AG04450 (cell line): ENCODE results near the gene E4F1. TPM values are rescaled to one million over a fixed set of nuclear protein-coding genes. Genes with fewer than 3 reads are reported as not detected.

ENCODE experiments used
- CTCF ChIA-PET: fragments of 300-600, 350-600 bp; formaldehyde crosslinking; extraction: SDS; loops from one replicate; lab custom pipeline; 2022; ENCODE audit warnings: antibody characterized with exemption, inconsistent platforms; lab: Charles Lee
- POLR2A ChIA-PET: fragments of 350-600 bp; formaldehyde crosslinking; extraction: SDS; loops from one replicate; lab custom pipeline; 2021; ENCODE audit warnings: antibody characterized with exemption, inconsistent platforms; lab: Yijun Ruan, JAX
- DNase-seq: peaks from one replicate; pipeline ENCODE4 v3.0.0-alpha.2; 2011; ENCODE audit warnings: low read depth, low spot score
- H3K27ac ChIP-seq: one replicate; pipeline ENCODE4 v1.5.1; 2012; ENCODE audit warnings: low read depth, low read length, control low read depth
- H3K27me3 ChIP-seq: one replicate; pipeline ENCODE4 v1.6.0; 2012; ENCODE audit warnings: low read length; ENCODE audit not compliant: control insufficient read depth, insufficient read depth
- H3K4me3 ChIP-seq: 2 replicates; pipeline ENCODE4 v1.5.1; 2011; ENCODE audit warnings: mild to moderate bottlenecking, low read depth, low read length, control low read depth
- H3K9me3 ChIP-seq: 2 replicates; pipeline ENCODE4 v1.5.1; 2012; ENCODE audit warnings: low read length; ENCODE audit not compliant: control insufficient read depth, insufficient read depth
- CTCF ChIP-seq: IDR thresholded peaks from 2 replicates; pipeline ENCODE4 v1.5.1; 2011; ENCODE audit warnings: low read depth, low read length, control low read depth, inconsistent platforms
- polyA plus RNA-seq: library from polyadenylated mRNA; depleted of rRNA; stranded (reverse); fragments of >200 nt; gene quantifications from 2 replicates; pipeline ENCODE4 v1.2.3, GENCODE V29; 2011

Gene E4F1
- polyA plus RNA-seq, 1 experiment: 8.5 TPM

DNA sequence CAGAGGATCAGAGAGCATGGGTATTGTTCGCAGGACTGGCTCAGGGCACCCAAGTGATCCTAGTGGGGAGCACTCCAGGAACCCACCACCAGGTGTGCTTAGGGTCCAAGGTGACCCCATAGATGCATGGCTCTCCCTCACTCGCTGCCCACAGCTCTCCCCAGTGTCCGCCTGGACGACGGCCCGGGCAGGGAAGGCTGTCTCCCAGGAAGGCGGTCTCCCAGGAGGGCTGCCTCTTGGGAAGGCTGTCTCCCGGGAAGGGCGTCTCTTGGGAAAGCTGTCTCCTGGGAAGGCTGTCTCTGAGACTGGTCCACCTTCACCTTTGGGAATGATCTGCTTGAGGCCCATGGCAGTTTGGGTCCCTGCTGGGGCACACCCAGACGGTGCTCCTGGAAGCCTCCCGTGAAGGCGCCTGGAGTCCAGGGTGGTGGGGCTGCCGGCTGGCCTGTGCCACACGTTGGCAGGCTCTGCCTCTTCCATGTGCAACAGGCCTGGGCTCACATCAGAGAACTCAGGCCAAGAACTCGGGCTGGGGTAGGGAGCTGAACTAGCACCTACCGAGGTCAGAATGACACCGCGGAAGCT lies 23.0 kb downstream of the E4F1 start:
- no peak for TF ChIP-seq CTCF
- no peak overlapping the region for H3K4me3 ChIP-seq
- H3K27ac ChIP-seq: no peak overlapping the region
- H3K9me3 ChIP-seq: no peaks in the 10 kb centered on the region; the same call in 1 of the 2 replicates
- H3K27me3 ChIP-seq: no peaks in the 10 kb centered on the region
- DNase-seq: no peak
- POLR2A ChIA-PET: interaction anchor here (0.6 kb wide), 1 partner anchor 158 kb away, joined by 4 read pairs; no protein-coding TSS in a partner anchor
- CTCF ChIA-PET: interaction anchor here (1.2 kb wide), 1 partner anchor 255 kb away, joined by 3 read pairs; no protein-coding TSS in a partner anchor

DNA sequence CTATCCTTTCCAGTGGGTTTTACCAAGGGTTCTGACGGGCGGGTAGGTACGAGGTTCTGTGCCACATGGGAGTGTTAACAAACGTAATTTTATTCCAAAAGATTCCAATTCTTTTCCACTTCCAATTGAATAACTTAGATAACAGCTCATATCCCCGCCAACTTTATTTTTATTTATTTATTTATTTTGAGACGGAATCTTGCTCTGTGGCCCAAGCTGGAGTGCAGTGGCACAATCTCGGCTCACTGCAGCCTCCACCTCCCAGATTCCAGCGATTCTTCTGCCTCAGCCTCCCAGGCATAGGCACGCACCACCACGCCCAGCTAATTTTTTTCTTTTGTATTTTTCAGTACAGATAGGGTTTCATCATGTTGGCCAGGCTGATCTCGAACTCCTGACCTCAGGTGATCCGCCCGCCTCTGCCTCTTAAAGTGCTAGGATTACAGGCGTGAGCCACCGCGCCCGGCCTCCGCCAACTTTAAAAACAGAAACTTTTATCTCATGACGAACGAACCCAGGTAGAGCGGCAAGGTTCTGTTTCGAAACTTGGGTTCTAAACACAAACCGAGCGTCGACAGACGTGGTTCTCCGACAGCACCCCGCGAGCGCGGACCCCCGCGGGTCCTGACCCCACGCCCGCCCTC lies 27.4 kb downstream of the E4F1 start:
- TF ChIP-seq CTCF: no peak
- H3K27ac ChIP-seq: peak overlapping the region; percentile 65
- DNase-seq: no peak
- H3K4me3 ChIP-seq: peak overlapping the region; percentile 73
- CTCF ChIA-PET: interaction anchor here (0.6 to 1.2 kb wide), 7 partner anchors 14 to 260 kb away, joined by 3 to 5 read pairs (median 3); no protein-coding TSS in a partner anchor
- H3K9me3 ChIP-seq: no peaks in the 10 kb centered on the region; the same call in 1 of the 2 replicates
- POLR2A ChIA-PET: interaction anchor here (0.5 to 2.1 kb wide), 10 partner anchors 13 to 286 kb away, joined by 3 to 26 read pairs (median 6); partner anchors contain the start of genes AMDHD2, DNASE1L2, MLST8 and NTN3
- H3K27me3 ChIP-seq: no peaks in the 10 kb centered on the region

DNA sequence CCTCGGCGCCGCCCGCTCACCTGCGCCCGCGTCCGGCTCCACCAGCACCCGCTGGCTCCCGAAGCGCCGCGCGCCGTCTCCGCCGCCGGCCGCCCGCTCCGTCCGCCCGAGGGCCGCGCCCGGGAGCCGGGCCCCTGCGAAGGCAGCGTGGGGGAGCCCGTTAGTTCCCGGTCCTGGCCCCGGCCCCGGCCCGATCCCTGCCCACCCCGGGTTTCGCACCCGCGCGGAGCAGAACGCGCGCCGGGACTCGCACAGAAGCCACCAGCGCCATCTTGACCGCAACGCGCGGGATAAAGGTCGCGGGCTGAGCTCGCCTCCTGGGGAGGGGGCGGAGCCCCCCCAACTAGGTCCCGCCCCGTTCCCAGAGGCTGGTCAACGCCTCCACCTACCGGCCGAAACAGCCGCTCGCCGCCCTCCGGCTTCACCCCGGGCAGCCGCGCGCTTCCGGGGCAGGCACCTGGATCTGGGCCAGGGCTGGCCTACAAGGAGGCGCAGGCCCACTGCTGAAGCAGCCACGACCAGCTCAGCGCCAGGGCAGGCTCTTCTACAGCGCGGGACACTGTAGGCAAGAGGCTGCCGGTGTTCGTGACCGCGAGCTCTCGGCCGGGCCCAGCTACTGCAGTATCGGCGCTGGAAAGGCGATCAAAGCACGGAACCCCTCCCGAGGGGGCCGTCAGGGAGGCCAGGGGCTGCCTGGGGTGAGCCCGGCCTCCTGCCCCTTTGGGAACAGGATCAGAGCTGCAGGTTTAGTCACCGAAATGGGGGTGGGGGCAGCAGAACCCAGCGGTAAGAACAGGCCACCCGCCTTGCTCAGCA lies 28.1 kb downstream of the E4F1 start, which contains the start of gene ECI1:
Gene ECI1, minus strand, starts transcription at position 292 of the 816 bp plus-strand sequence. Its CDS starts 21 bp downstream, at position 271.
- ChIA-PET CTCF (interaction anchor here (0.6 to 1.6 kb wide), 9 partner anchors 10 to 259 kb away, joined by 3 to 5 read pairs (median 3); no protein-coding TSS in a partner anchor), POLR2A (interaction anchor here (0.5 to 2.1 kb wide), 13 partner anchors 9 to 287 kb away, joined by 3 to 26 read pairs (median 4); partner anchors contain the start of genes DNASE1L2, MLST8, NTN3 and RNPS1)
- Histone ChIP-seq H3K27me3 (no peaks in the 10 kb centered on the region), H3K4me3 (peak within 1 kb of the TSS; percentile 73), H3K27ac (peak within 1 kb of the TSS; percentile 73), H3K9me3 (no peaks in the 10 kb centered on the region; the same call in 1 of the 2 replicates)
- peak; percentile 85 for DNase-seq
- TF ChIP-seq CTCF: peak; percentile 64

- no peaks in the 10 kb centered on the region for H3K27me3 ChIP-seq
- H3K4me3 ChIP-seq: no peak overlapping the region
- TF ChIP-seq CTCF: no peak
- POLR2A ChIA-PET: interaction anchor here (1.7 to 1.9 kb wide), 3 partner anchors 48 to 249 kb away, joined by 5 to 8 read pairs (median 6); partner anchors contain the start of gene MLST8
- H3K9me3 ChIP-seq: no peaks in the 10 kb centered on the region; the same call in 1 of the 2 replicates
- no peak for DNase-seq
- H3K27ac ChIP-seq: no peak overlapping the region
- CTCF ChIA-PET: interaction anchor here (1.6 kb wide), 1 partner anchor 9 kb away, joined by 4 read pairs; no protein-coding TSS in a partner anchor
These were observed 29.4 kb downstream of the E4F1 start for GRCh38 chr16:2252806-2253148.
